Colonic mucosa (tissue), 4 donors: ENCODE data around the gene RCBTB1. TPM values are rescaled to one million over a fixed set of nuclear protein-coding genes. Genes with fewer than 3 reads are reported as not detected.

ENCODE experiments used
- DNase-seq: peaks from one replicate; pipeline ENCODE4 v3.0.0-alpha.2; 2020
- H3K27ac ChIP-seq: fragments of 200-600 bp; one replicate; pipeline ENCODE4 v1.8.0; 2021
- H3K27me3 ChIP-seq: fragments of 200-600 bp; one replicate; pipeline ENCODE4 v1.8.0; 2021
- H3K36me3 ChIP-seq: fragments of 200-600 bp; one replicate; pipeline ENCODE4 v1.8.0; 2021
- H3K4me1 ChIP-seq: fragments of 200-600 bp; one replicate; pipeline ENCODE4 v1.8.0; 2021; ENCODE audit warnings: mild to moderate bottlenecking
- H3K4me3 ChIP-seq: fragments of 200-600 bp; one replicate; pipeline ENCODE4 v1.8.0; 2021
- H3K9ac ChIP-seq, 2 donors: one replicate each; pipeline ENCODE4 v1.7.0; 2013; ENCODE audit warnings: control low read depth in 2 of 2, low read depth in 2 of 2, low read length in 2 of 2
- H3K9me3 ChIP-seq: fragments of 200-600 bp; one replicate; pipeline ENCODE4 v1.8.0; 2021
- intact Hi-C: fragments of 100-400 bp; cut with DNase I; formaldehyde crosslinking; loops from one replicate; pipeline ENCODE4 v1.14.1; 2022
- total RNA-seq, 2 donors: library from RNA; stranded (reverse); fragmentation: NEBNext Ultra II Directional in 1 of 2; extraction: Animal tissue kit (Norgen Biotek cat#: 25700) in 1 of 2; gene quantifications; one replicate each; pipeline ENCODE4 v1.2.1, GENCODE V29; 2021
- TF ChIP-seq, protein P1 (sequence below): fragments of 200-600 bp; IDR thresholded peaks from one replicate; pipeline ENCODE4 v1.8.0; 2022; ENCODE audit warnings: antibody characterized with exemption, mild to moderate bottlenecking
- donor health status: healthy.
- donor health status: DM: no; HTN: no; CAD: no.
- donor health status: DM: no; HTN: no; CAD: no.

RCBTB1 gene
- total RNA-seq, 2 donors from 2014 or later: 6.2 to 7.5 TPM

DNA sequence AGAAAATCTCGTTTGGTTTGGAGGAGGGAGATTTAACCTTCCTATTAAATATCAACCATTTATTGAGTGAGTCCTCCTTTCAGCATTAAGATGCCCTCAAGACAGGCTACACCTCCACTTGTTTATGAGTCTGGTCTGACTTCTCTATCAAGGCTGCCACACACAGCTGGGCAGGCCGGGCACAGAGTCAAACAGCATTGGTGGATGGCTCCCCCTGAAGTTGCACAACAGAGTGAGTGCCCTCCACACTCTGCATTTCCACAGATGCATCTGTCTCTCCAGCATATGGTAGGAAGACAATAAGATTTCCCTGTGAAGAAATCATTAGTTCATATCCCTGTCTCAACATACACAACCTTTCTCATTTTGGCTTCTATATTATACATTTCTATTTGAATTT, 58.2 kb downstream of the RCBTB1 start:
- H3K4me3 ChIP-seq: no peak overlapping the region
- no peak for DNase-seq
- H3K27ac ChIP-seq: no peak overlapping the region
- H3K4me1 ChIP-seq: no peaks in the 10 kb centered on the region
- TF ChIP-seq, protein P1, sequence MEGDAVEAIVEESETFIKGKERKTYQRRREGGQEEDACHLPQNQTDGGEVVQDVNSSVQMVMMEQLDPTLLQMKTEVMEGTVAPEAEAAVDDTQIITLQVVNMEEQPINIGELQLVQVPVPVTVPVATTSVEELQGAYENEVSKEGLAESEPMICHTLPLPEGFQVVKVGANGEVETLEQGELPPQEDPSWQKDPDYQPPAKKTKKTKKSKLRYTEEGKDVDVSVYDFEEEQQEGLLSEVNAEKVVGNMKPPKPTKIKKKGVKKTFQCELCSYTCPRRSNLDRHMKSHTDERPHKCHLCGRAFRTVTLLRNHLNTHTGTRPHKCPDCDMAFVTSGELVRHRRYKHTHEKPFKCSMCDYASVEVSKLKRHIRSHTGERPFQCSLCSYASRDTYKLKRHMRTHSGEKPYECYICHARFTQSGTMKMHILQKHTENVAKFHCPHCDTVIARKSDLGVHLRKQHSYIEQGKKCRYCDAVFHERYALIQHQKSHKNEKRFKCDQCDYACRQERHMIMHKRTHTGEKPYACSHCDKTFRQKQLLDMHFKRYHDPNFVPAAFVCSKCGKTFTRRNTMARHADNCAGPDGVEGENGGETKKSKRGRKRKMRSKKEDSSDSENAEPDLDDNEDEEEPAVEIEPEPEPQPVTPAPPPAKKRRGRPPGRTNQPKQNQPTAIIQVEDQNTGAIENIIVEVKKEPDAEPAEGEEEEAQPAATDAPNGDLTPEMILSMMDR: no peak
- intact Hi-C loops: no loop called here
- no peaks in the 10 kb centered on the region for H3K36me3 ChIP-seq
- H3K27me3 ChIP-seq: no peaks in the 10 kb centered on the region
- no peak overlapping the region for H3K9ac ChIP-seq
- no peaks in the 10 kb centered on the region for H3K9me3 ChIP-seq

DNA sequence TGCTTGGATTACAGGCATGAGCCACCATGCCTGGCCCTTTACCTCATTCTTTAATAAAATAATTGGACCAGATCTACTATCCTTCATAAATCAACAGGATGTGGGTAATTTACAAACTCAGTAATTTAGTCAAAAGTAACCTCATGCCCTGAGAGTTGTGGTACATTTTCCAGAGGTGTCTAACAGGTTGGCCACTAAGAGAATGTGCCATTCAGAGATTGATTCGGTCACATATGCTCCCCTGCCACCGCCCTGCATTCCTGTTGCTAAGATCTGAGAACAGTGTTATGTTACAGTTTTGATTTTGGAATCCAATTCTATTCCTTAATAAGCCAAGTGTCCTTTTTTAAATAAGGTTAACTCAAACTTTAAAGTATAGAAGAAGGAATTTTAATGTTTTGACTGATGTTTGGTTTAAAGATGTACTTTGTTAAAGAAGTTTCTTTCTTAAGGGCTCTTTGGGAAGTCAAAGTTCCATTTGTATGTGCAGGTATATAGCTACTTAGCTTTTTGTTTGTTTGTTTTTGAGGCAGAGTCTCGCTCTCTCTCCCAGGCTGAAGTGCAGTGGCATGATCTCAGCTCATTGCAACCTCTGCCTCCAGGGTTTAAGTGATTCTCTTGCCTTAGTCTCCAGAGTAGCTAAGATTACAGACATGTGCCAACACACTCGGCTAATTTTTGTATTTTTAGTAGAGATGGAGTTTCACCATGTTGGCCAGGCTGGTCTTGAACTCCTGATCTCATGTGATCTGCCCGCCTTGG, 60.4 kb downstream of the RCBTB1 start:
- DNase-seq: no peak
- Histone ChIP-seq H3K4me3 (no peak overlapping the region), H3K9ac (no peak overlapping the region), H3K27ac (no peak overlapping the region), H3K27me3 (no peaks in the 10 kb centered on the region), H3K9me3 (no peaks in the 10 kb centered on the region), H3K36me3 (no peaks in the 10 kb centered on the region), H3K4me1 (no peaks in the 10 kb centered on the region)
- TF ChIP-seq, protein P1: no peak
- intact Hi-C loops: no loop called here

DNA sequence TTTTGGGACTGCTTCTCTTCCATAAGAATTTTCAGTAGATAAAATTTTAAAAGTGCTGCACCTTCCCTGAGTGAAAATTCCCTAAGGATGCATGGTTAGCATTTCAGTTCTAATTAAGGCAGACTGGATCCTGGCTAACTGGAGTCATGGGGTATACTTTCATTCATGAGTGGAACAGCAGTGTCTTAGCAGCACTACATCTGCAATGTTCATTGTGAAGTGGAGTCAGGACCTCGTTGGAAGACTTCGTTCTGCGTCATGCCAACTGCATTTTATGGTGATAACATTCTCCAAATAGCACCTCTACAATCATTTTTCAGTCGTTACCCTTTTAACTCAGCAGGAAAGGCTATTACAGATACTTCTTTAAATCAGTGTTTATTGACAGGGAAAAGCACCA, 64.1 kb downstream of the RCBTB1 start:
- intact Hi-C loops: no loop called here
- Histone ChIP-seq H3K27ac (no peak overlapping the region), H3K9me3 (no peaks in the 10 kb centered on the region), H3K27me3 (no peaks in the 10 kb centered on the region), H3K4me3 (no peak overlapping the region), H3K9ac (no peak overlapping the region), H3K4me1 (no peaks in the 10 kb centered on the region), H3K36me3 (no peaks in the 10 kb centered on the region)
- no peak for DNase-seq
- TF ChIP-seq, protein P1: no peak

DNA sequence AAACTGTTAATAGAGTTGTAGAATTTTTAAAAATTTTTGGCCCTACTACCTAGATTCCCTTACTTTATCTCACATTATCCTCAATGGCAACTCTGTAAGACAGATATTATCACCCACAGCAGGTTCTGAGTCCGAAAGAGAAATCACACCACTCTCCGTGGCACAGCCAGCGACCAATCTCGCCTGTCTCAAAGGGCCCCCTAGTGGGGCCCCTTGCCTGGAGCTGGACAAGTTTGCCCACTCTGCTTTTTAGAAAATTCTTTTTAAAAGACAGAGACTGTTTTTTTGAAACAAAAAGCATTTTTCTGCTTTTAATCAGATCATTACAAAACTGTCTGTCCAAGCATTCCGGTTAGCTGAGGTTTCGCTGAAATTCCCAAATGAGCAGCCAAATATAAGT, 67.9 kb downstream of the RCBTB1 start:
- H3K4me1 ChIP-seq: no peaks in the 10 kb centered on the region
- H3K27ac ChIP-seq: no peak overlapping the region
- no peaks in the 10 kb centered on the region for H3K27me3 ChIP-seq
- TF ChIP-seq, protein P1: no peak
- DNase-seq: no peak
- intact Hi-C loops: no loop called here
- no peaks in the 10 kb centered on the region for H3K9me3 ChIP-seq
- H3K9ac ChIP-seq: no peak overlapping the region
- no peak overlapping the region for H3K4me3 ChIP-seq
- H3K36me3 ChIP-seq: no peaks in the 10 kb centered on the region

DNA sequence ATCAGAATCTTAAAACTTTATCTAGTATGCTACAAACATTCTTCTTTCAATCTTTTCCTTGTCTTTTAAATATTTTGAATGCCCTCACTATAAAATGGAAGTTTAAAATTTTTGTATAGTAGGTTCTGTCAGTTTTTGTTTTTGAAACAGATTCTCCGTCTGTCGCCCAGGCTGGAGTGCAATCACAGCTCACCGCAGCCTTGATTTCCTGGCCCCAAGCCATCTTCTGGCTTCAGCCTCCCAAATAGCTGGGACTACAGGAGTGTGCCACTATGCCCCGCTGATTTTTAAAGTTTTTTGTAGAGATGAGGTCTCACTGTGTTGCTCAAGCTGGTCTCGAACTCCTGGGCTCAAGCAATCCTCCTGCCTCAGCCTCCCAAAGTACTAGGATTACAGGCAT, 68.9 kb downstream of the RCBTB1 start:
- TF ChIP-seq, protein P1: no peak
- Histone ChIP-seq H3K27ac (no peak overlapping the region), H3K4me3 (no peak overlapping the region), H3K27me3 (no peaks in the 10 kb centered on the region), H3K4me1 (no peaks in the 10 kb centered on the region), H3K9me3 (no peaks in the 10 kb centered on the region), H3K9ac (no peak overlapping the region), H3K36me3 (no peaks in the 10 kb centered on the region)
- intact Hi-C loops: no loop called here
- DNase-seq: no peak
